ENCODE results near the gene PLLP.

PLLP gene

DNA sequence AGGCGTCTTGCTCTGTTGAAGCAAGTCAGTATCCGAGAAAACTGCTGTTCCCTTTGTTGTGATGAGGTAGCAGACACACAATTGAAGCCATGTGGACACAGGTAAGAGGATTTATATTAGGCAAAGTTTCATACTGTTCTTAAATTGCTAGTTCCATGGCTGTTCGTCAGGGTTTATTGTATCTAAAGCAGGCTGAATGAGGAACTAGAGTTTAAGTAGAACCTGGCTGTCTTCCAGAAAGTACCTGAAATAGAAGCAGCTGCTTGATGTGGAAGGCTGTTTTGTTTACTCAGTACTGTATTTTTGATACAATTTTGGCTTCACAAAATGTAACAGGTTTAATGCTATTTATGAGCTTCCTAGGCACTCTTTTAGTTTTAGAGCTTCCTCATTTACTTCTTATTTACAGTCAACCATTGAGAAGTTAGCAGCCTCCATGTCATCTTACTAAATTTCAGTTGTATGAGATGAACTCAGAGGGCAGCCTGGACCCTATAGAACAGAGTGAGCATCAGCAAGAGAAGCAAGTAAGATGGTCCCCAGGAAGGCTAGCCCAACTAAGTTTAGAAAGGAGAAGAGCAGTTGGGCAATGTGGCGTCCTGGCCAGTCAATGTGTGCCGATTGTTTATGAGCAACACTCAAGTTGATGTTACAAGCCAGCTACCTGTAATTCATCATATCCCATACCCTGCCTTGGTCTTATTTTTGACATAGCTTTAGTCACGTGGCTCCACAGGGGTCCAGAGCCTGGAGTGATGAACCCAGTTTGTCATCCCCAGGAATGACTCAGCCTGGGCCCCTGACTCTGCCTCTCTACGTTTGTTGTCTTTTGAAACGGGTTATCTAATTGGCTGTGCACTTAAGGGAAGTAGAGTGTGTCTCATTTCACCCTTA, 49.1 kb downstream of the PLLP start:
- Histone ChIP-seq H3K9ac (no peak overlapping the region), H3K4me1 (peaks cover 12% of the 10 kb centered on the region), H3K27ac (no peak overlapping the region), H3K9me3 (ENCODE audit: control insufficient read depth, low read length) (no peaks in the 10 kb centered on the region), H3K4me3 (ENCODE audit: low read depth, low read length) (no peak overlapping the region), H3K79me2 (peaks cover 3% of the 10 kb centered on the region), H3K27me3 (ENCODE audit: control insufficient read depth, insufficient read depth, low read length) (no peaks in the 10 kb centered on the region), H3K4me2 (ENCODE audit: low read length) (no peak overlapping the region), H3K36me3 (ENCODE audit: control insufficient read depth, insufficient read depth, low read length) (no peaks in the 10 kb centered on the region), H2AFZ (no peak overlapping the region)
- TF ChIP-seq, protein P1, sequence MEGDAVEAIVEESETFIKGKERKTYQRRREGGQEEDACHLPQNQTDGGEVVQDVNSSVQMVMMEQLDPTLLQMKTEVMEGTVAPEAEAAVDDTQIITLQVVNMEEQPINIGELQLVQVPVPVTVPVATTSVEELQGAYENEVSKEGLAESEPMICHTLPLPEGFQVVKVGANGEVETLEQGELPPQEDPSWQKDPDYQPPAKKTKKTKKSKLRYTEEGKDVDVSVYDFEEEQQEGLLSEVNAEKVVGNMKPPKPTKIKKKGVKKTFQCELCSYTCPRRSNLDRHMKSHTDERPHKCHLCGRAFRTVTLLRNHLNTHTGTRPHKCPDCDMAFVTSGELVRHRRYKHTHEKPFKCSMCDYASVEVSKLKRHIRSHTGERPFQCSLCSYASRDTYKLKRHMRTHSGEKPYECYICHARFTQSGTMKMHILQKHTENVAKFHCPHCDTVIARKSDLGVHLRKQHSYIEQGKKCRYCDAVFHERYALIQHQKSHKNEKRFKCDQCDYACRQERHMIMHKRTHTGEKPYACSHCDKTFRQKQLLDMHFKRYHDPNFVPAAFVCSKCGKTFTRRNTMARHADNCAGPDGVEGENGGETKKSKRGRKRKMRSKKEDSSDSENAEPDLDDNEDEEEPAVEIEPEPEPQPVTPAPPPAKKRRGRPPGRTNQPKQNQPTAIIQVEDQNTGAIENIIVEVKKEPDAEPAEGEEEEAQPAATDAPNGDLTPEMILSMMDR (IDR thresholded peaks at IDR 0.05), result no peak

DNA sequence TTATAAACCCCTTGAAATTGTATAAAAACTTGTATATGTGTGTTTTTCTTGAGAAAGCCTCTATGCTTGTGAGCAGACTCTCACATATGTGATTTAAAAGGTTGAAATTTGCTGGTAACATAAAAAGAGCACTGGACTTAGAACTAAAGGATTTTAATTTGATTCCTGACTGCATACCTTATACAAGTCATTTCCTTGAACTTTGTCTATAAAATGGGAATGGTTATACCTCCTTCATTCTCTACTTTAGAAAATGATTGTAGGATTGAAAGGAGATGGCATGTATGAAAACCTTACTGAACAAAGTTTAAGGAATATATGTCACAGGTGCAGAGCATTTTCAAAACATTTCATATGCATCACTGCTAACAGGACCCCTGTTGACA, 49.8 kb downstream of the PLLP start:
- H3K9ac ChIP-seq, result no peak overlapping the region
- no peak overlapping the region for H3K27ac ChIP-seq
- no peak overlapping the region for H3K4me2 ChIP-seq (ENCODE audit: low read length)
- no peaks in the 10 kb centered on the region for H3K36me3 ChIP-seq (ENCODE audit: control insufficient read depth, insufficient read depth, low read length)
- no peak overlapping the region for H2AFZ ChIP-seq
- TF ChIP-seq, protein P1 (IDR thresholded peaks at IDR 0.05), result no peak
- H3K27me3 ChIP-seq (ENCODE audit: control insufficient read depth, insufficient read depth, low read length), result no peaks in the 10 kb centered on the region
- H3K4me1 ChIP-seq, result peaks cover 12% of the 10 kb centered on the region
- H3K79me2 ChIP-seq, result peaks cover 3% of the 10 kb centered on the region
- no peak overlapping the region for H3K4me3 ChIP-seq (ENCODE audit: low read depth, low read length)
- no peaks in the 10 kb centered on the region for H3K9me3 ChIP-seq (ENCODE audit: control insufficient read depth, low read length)

DNA sequence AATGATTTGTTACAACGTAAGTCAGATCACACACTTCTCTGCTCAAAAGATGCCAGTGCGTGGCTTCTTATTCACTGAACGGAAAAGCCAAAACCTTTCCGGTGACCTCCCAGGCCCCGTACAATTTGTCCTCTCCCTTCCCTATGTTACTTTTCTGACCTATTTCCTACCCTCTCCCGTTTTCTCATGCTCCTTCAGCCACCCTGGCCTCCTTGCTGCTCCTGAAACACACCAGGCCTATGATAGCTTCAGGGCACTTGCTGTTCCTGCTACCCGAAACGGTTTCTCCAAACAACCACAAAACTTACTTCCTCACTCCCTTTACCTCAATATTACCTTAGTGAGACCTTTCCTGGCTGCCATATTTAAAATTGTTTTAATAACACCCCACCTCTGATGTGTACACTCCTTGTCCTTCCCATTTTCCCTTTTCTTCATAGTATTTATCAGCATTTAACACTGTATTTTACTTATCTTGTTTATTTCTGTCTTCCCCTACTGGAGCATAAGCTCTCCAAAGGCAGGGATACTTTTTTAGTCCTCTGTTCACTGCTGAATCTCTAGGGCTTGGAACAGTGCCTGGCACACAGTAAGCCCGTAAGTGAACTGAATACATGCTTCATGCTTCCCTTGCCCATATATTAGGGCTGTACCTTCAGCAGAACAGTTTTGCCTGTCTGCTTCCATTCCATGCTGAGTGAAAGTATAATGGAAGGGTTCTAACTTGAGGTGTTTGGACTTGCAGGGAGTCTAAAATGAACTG, 50.3 kb downstream of the PLLP start:
- Histone ChIP-seq H3K9me3 (ENCODE audit: control insufficient read depth, low read length) (no peaks in the 10 kb centered on the region), H3K27ac (no peak overlapping the region), H3K4me1 (peaks cover 12% of the 10 kb centered on the region), H3K36me3 (ENCODE audit: control insufficient read depth, insufficient read depth, low read length) (no peaks in the 10 kb centered on the region), H3K9ac (no peak overlapping the region), H3K27me3 (ENCODE audit: control insufficient read depth, insufficient read depth, low read length) (no peaks in the 10 kb centered on the region), H2AFZ (no peak overlapping the region), H3K4me2 (ENCODE audit: low read length) (no peak overlapping the region), H3K4me3 (ENCODE audit: low read depth, low read length) (no peak overlapping the region), H3K79me2 (peaks cover 3% of the 10 kb centered on the region)
- TF ChIP-seq, protein P1 (IDR thresholded peaks at IDR 0.05), result no peak

DNA sequence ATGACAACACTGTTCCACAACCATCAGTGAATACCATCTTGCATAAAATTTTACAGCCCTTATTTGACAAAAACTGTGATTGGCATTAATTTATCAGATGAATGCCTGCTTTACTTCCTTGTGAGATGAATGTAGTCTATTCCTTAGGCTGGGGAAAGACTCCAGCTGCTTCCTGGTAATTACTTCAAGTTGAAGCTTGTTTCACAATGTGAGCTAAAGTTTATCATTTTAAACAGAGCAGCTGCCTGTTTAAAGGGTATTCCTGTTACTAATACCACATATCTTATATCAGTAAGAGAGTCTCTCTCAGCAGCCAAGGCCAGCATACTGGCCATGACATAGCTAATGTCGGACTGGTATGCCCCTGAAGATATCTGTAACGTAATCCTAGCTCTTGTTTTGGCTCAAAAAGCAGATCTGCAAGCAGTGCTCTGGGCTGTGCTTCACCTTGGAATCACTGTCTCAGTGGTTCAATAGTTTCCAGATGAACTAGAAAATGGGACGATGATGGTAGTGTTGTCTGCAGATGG, 52.6 kb downstream of the PLLP start:
- no peak overlapping the region for H3K4me2 ChIP-seq (ENCODE audit: low read length)
- no peaks in the 10 kb centered on the region for H3K36me3 ChIP-seq (ENCODE audit: control insufficient read depth, insufficient read depth, low read length)
- peak overlapping the region; percentile 31 for H3K27ac ChIP-seq
- no peak overlapping the region for H3K9ac ChIP-seq
- peaks cover 12% of the 10 kb centered on the region for H3K4me1 ChIP-seq
- H3K9me3 ChIP-seq (ENCODE audit: control insufficient read depth, low read length), result no peaks in the 10 kb centered on the region
- no peaks in the 10 kb centered on the region for H3K27me3 ChIP-seq (ENCODE audit: control insufficient read depth, insufficient read depth, low read length)
- no peak overlapping the region for H2AFZ ChIP-seq
- peaks cover 3% of the 10 kb centered on the region for H3K79me2 ChIP-seq
- no peak overlapping the region for H3K4me3 ChIP-seq (ENCODE audit: low read depth, low read length)
- TF ChIP-seq, protein P1 (IDR thresholded peaks at IDR 0.05), result no peak
